SK-N-SH (cell line): ENCODE results near the gene MEG3.

Source experiments
- CTCF ChIP-seq: fragments of 200-600 bp; sonication (generic); IDR thresholded peaks from 2 replicates; pipeline ENCODE4 v1.6.1; 2017; ENCODE audit warnings: antibody characterized with exemption, mild to moderate bottlenecking, moderate library complexity
- MXI1 ChIP-seq: IDR thresholded peaks from 2 replicates; pipeline ENCODE4 v1.6.1; 2012; ENCODE audit warnings: mild to moderate bottlenecking, low read depth, low read length, improper control_type of control experiment
- NFIC ChIP-seq: IDR thresholded peaks from 2 replicates; pipeline ENCODE4 v1.4.0; 2012; ENCODE audit warnings: borderline replicate concordance
- REST ChIP-seq: IDR thresholded peaks from 2 replicates; pipeline ENCODE4 v1.6.1; 2012; ENCODE audit warnings: mild to moderate bottlenecking, low read depth, low read length, moderate library complexity
- RXRA ChIP-seq: IDR thresholded peaks from 2 replicates; pipeline ENCODE4 v1.4.0; 2012; ENCODE audit warnings: low read depth, mild to moderate bottlenecking, borderline replicate concordance
- SMC3 ChIP-seq: IDR thresholded peaks from 2 replicates; pipeline ENCODE4 v1.6.1; 2012; ENCODE audit warnings: low read depth, low read length, improper control_type of control experiment
- TAF1 ChIP-seq: IDR thresholded peaks from 2 replicates; pipeline ENCODE4 v1.6.1; 2012; ENCODE audit warnings: low read depth, mild to moderate bottlenecking, low read length, moderate library complexity, borderline replicate concordance
- TF ChIP-seq, protein P1 (sequence below): IDR thresholded peaks from 2 replicates; pipeline ENCODE4 v1.4.0; 2012; ENCODE audit warnings: low read depth, borderline replicate concordance
- TF ChIP-seq, protein P2 (sequence below): IDR thresholded peaks from 2 replicates; pipeline ENCODE4 v1.4.0; 2012; ENCODE audit warnings: low read depth

DNA sequence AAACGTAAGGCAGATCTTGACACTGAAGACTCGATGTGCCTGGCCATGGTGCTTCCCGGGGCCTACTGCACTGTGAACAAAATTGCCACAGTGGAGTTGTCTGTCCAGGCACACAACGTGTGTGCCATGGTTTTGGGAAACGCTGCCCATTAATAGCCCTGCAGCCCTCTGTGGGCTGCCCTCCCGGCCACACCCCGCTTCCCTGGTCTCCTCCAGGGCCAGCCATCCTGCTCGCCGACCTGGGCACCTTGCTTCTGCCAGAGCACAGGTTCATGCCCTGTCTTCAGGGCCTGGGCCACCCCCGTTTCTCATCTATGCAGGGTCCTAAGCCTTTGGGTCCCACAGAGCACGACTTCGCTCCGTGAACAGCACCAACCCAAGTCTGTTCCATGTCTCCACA, 18.9 kb downstream of the MEG3 start:
- TF ChIP-seq CTCF (no peak), SMC3 (no peak), TAF1 (no peak), NFIC (no peak), RXRA (no peak), REST (no peak), MXI1 (no peak)
- TF ChIP-seq, protein P1, sequence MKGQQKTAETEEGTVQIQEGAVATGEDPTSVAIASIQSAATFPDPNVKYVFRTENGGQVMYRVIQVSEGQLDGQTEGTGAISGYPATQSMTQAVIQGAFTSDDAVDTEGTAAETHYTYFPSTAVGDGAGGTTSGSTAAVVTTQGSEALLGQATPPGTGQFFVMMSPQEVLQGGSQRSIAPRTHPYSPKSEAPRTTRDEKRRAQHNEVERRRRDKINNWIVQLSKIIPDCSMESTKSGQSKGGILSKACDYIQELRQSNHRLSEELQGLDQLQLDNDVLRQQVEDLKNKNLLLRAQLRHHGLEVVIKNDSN = no peak
- TF ChIP-seq, protein P2, sequence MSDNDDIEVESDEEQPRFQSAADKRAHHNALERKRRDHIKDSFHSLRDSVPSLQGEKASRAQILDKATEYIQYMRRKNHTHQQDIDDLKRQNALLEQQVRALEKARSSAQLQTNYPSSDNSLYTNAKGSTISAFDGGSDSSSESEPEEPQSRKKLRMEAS = no peak
